A549 (cell line): ENCODE results near the gene C1orf21. TPM values are rescaled to one million over a fixed set of nuclear protein-coding genes. Genes with fewer than 3 reads are reported as not detected.

Source experiments
- ATAC-seq, 2 experiments: fragments of 200-7000 bp in 1 of 2; fragments of >200 bp in 1 of 2; cut with Nextera tagmentation in 1 of 2; cut with Tn5 transposase in 1 of 2; 3 replicates each; pipeline versions ENCODE4 v1.8.0 to v1.9.1; 2018 to 2020; ENCODE audit warnings: mild to moderate bottlenecking in 1 of 2, moderate library complexity in 1 of 2
- CTCF ChIA-PET: fragments of 300-600 bp; sonication (Branson Sonifier 250); formaldehyde crosslinking; extraction: SDS; loops from one replicate; lab custom pipeline; 2021; ENCODE audit warnings: antibody characterized with exemption, inconsistent platforms; lab: Yijun Ruan, JAX
- POLR2A ChIA-PET: fragments of 350-600 bp; formaldehyde crosslinking; extraction: SDS; loops from one replicate; lab custom pipeline; 2021; ENCODE audit warnings: antibody characterized with exemption, inconsistent platforms; lab: Yijun Ruan, JAX
- DNase-seq, 2 experiments: peaks; one replicate each; pipeline versions ENCODE4 v3.0.0 to v3.0.0-alpha.2; 2011 to 2016; ENCODE audit warnings: low read depth in 1 of 2, low spot score in 1 of 2
- FAIRE-seq: peaks from 2 replicates; lab custom pipeline; 2011; peaks lifted over from hg19 to GRCh38; lab: Jason Lieb, UNC
- H3K27ac ChIP-seq, 2 experiments: fragments of >200 bp; sonication (Bioruptor Twin); formaldehyde crosslinking; 3 replicates each; pipeline ENCODE4 v1.5.1; 2016 to 2017
- H3K4me1 ChIP-seq: fragments of >200 bp; sonication (Bioruptor Twin); formaldehyde crosslinking; 3 replicates; pipeline ENCODE4 v1.6.1; 2016
- H3K4me2 ChIP-seq: fragments of >200 bp; sonication (Bioruptor Twin); formaldehyde crosslinking; 3 replicates; pipeline ENCODE4 v1.6.1; 2016
- H3K4me3 ChIP-seq: fragments of >200 bp; sonication (Bioruptor Twin); formaldehyde crosslinking; 3 replicates; pipeline ENCODE4 v1.5.1; 2016
- H3K9me3 ChIP-seq: fragments of >200 bp; sonication (Bioruptor Twin); formaldehyde crosslinking; 3 replicates; pipeline ENCODE4 v1.6.1; 2016
- BHLHE40 ChIP-seq: IDR thresholded peaks from 2 replicates; pipeline ENCODE4 v1.6.1; 2012; ENCODE audit warnings: low read depth, low read length, inconsistent platforms
- CBX2 ChIP-seq: fragments of 200-600 bp; sonication (generic); IDR thresholded peaks from 2 replicates; pipeline ENCODE4 v1.6.1; 2016; ENCODE audit warnings: low read depth, mild to moderate bottlenecking, borderline replicate concordance
- E2F6 ChIP-seq: IDR thresholded peaks from 2 replicates; pipeline ENCODE4 v1.6.1; 2012; ENCODE audit warnings: low read depth, borderline replicate concordance
- EP300 ChIP-seq, 2 experiments: fragments of >200 bp; sonication (Bioruptor Twin); formaldehyde crosslinking; IDR thresholded peaks; 2 replicates in 1 of 2; 3 replicates in 1 of 2; pipeline ENCODE4 v1.6.1; 2016 to 2017
- ESRRA ChIP-seq: fragments of 150-350 bp; IDR thresholded peaks from 2 replicates; pipeline ENCODE4 v1.6.1; 2014; ENCODE audit warnings: mild to moderate bottlenecking, low read length, borderline replicate concordance
- FOXS1 ChIP-seq: fragments of 250-450 bp; sonication (Bioruptor Pico); IDR thresholded peaks from 2 replicates; pipeline ENCODE4 v1.5.0; 2020; ENCODE audit warnings: mild to moderate bottlenecking, moderate library complexity
- GATA3 ChIP-seq: IDR thresholded peaks from 2 replicates; pipeline ENCODE4 v1.6.1; 2012; ENCODE audit warnings: borderline replicate concordance
- HOXA7 ChIP-seq: fragments of 250-450 bp; sonication (Bioruptor Pico); IDR thresholded peaks from 2 replicates; pipeline ENCODE4 v1.5.0; 2020; ENCODE audit warnings: mild to moderate bottlenecking, moderate library complexity
- HOXB13 ChIP-seq: fragments of 250-450 bp; sonication (Bioruptor Pico); IDR thresholded peaks from 2 replicates; pipeline ENCODE4 v1.5.0; 2020; ENCODE audit warnings: low read depth, mild to moderate bottlenecking, moderate library complexity
- JUNB ChIP-seq: fragments of >200 bp; sonication (Bioruptor Twin); formaldehyde crosslinking; IDR thresholded peaks from 2 replicates; pipeline ENCODE4 v1.6.1; 2016
- KDM5A ChIP-seq: fragments of 200-600 bp; sonication (generic); IDR thresholded peaks from 2 replicates; pipeline ENCODE4 v1.6.1; 2016; ENCODE audit warnings: antibody characterized with exemption, mild to moderate bottlenecking
- MAFK ChIP-seq: fragments of 450-650 bp; IDR thresholded peaks from 2 replicates; pipeline ENCODE4 v1.6.1; 2014; ENCODE audit not compliant: partially characterized antibody
- MAZ ChIP-seq: fragments of 150-350 bp; IDR thresholded peaks from 2 replicates; pipeline ENCODE4 v1.6.1; 2014; ENCODE audit warnings: antibody characterized with exemption, low read depth, low read length, borderline replicate concordance
- NPAS2 ChIP-seq: fragments of 250-450 bp; sonication (Bioruptor Pico); IDR thresholded peaks from 2 replicates; pipeline ENCODE4 v1.8.0; 2022; ENCODE audit warnings: mild to moderate bottlenecking, moderate library complexity, borderline replicate concordance
- RAD21 ChIP-seq, 2 experiments: fragments of >200 bp in 1 of 2; sonication (Bioruptor Twin) in 1 of 2; formaldehyde crosslinking in 1 of 2; IDR thresholded peaks in 1 of 2; conservative IDR thresholded peaks in 1 of 2; 2 replicates in 1 of 2; 3 replicates in 1 of 2; pipeline ENCODE4 v1.6.1; 2012 to 2018; ENCODE audit warnings: inconsistent platforms in 1 of 2
- RFX5 ChIP-seq: fragments of 450-650 bp; IDR thresholded peaks from 2 replicates; pipeline ENCODE4 v1.7.1; 2014; ENCODE audit warnings: antibody characterized with exemption, mild to moderate bottlenecking, moderate library complexity
- RNF2 ChIP-seq: fragments of 200-600 bp; sonication (generic); IDR thresholded peaks from 2 replicates; pipeline ENCODE4 v1.6.1; 2016; ENCODE audit warnings: low read depth, mild to moderate bottlenecking, antibody characterized with exemption, moderate library complexity, borderline replicate concordance
- SMC3 ChIP-seq: fragments of >200 bp; sonication (Bioruptor Twin); formaldehyde crosslinking; IDR thresholded peaks from 3 replicates; pipeline ENCODE4 v1.6.1; 2018; ENCODE audit warnings: inconsistent platforms
- ZFP36 ChIP-seq: fragments of 450-650 bp; IDR thresholded peaks from 2 replicates; pipeline ENCODE4 v1.6.1; 2014; ENCODE audit warnings: borderline replicate concordance; ENCODE audit not compliant: partially characterized antibody
- ZNF302 ChIP-seq: fragments of 250-450 bp; sonication (Bioruptor Pico); IDR thresholded peaks from 2 replicates; pipeline ENCODE4 v1.9.0; 2021; ENCODE audit warnings: inconsistent platforms, mild to moderate bottlenecking, moderate library complexity
- WGBS: methylation state at CpG from one replicate; pipeline ENCODE4 v1.1.6; 2017; ENCODE audit errors: missing lambda C conversion rate; 5-methylcytosine and 5-hydroxymethylcytosine counted together
- polyA plus RNA-seq, 4 experiments: library from polyadenylated mRNA; depleted of rRNA in 3 of 4; stranded (reverse); fragments of >200 nt; fragmentation: RNase III in 1 of 4; extraction: RNeasy Plus Mini Kit Qiagen cat#74134 plus additional on column Dnase treatment in 1 of 4; gene quantifications; 2 replicates in 3 of 4; 3 replicates in 1 of 4; pipeline ENCODE4 v1.2.3, GENCODE V29; 2011 to 2017
- TF ChIP-seq, protein P1 (sequence below): fragments of 450-650 bp; IDR thresholded peaks from 2 replicates; pipeline ENCODE4 v1.6.1; 2014; ENCODE audit warnings: antibody characterized with exemption
- TF ChIP-seq, protein P2 (sequence below): fragments of >200 bp; sonication (Bioruptor Twin); formaldehyde crosslinking; IDR thresholded peaks from 2 replicates; pipeline ENCODE4 v1.6.1; 2016

C1orf21 gene
- polyA plus RNA-seq, 2 of the 4 experiments (the other 2 are of a cell fraction), result 11.4 to 11.6 TPM

DNA sequence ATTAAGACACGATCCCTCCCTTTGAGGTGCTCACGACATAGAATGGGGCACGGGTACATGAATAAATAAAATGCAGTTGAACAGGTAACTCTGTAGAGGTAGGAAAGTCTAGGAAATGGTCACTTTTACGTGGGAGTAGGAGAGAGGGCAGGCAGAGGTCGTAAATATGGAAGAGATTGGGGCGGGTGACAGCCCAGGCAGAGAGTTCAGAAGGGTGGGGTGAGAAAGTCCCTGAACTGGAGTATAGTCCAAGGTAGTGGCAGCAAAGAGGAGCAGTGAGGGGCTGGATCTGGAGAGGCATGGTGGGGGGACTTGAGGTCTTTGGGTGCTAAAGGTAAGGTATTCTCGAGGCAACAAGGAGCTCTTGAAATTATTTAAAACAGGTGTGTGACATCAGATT lies 147.9 kb downstream of the C1orf21 start:
- no peak for DNase-seq
- POLR2A ChIA-PET, result no interaction called here
- Histone ChIP-seq H3K9me3 (peaks cover 20% of the 10 kb centered on the region; the same call in 2 of the 3 replicates), H3K27ac (no peak overlapping the region)
- CTCF ChIA-PET, result interaction anchor here (0.7 to 1.4 kb wide), 3 partner anchors 8 to 129 kb away, joined by 3 to 4 read pairs (median 4); no protein-coding TSS in a partner anchor
- no peak for TF ChIP-seq MAFK
- TF ChIP-seq ZNF302 (CRISPR knock-in tag), result no peak
- TF ChIP-seq NPAS2 (CRISPR knock-in tag), result no peak
- TF ChIP-seq HOXB13 (CRISPR knock-in tag), result no peak
- no peak for TF ChIP-seq MAZ
- no peak for TF ChIP-seq GATA3
- TF ChIP-seq, protein P1, sequence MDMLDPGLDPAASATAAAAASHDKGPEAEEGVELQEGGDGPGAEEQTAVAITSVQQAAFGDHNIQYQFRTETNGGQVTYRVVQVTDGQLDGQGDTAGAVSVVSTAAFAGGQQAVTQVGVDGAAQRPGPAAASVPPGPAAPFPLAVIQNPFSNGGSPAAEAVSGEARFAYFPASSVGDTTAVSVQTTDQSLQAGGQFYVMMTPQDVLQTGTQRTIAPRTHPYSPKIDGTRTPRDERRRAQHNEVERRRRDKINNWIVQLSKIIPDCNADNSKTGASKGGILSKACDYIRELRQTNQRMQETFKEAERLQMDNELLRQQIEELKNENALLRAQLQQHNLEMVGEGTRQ, result no peak
- TF ChIP-seq, protein P2, sequence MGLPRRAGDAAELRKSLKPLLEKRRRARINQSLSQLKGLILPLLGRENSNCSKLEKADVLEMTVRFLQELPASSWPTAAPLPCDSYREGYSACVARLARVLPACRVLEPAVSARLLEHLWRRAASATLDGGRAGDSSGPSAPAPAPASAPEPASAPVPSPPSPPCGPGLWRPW, result no peak
- no peak for TF ChIP-seq RFX5
- TF ChIP-seq E2F6, result no peak
- no peak for TF ChIP-seq BHLHE40
- TF ChIP-seq JUNB, result no peak
- no peak for TF ChIP-seq SMC3
- TF ChIP-seq RNF2, result no peak
- no peak for TF ChIP-seq RAD21 (conservative IDR thresholded peaks at IDR 0.05 in 1 of 2, IDR thresholded peaks at IDR 0.05 in 1 of 2)
- TF ChIP-seq ESRRA, result no peak
- TF ChIP-seq HOXA7 (CRISPR knock-in tag), result no peak
- no peak for TF ChIP-seq CBX2
- TF ChIP-seq, all 56 proteins: peak for 0
- Histone ChIP-seq H3K4me3 (no peak overlapping the region), H3K4me2 (no peak overlapping the region), H3K4me1 (no peaks in the 10 kb centered on the region)
- 49% methylated on average over 7 of the region's 7 CpGs for WGBS
- no peak for ATAC-seq
- no peak for FAIRE-seq

DNA sequence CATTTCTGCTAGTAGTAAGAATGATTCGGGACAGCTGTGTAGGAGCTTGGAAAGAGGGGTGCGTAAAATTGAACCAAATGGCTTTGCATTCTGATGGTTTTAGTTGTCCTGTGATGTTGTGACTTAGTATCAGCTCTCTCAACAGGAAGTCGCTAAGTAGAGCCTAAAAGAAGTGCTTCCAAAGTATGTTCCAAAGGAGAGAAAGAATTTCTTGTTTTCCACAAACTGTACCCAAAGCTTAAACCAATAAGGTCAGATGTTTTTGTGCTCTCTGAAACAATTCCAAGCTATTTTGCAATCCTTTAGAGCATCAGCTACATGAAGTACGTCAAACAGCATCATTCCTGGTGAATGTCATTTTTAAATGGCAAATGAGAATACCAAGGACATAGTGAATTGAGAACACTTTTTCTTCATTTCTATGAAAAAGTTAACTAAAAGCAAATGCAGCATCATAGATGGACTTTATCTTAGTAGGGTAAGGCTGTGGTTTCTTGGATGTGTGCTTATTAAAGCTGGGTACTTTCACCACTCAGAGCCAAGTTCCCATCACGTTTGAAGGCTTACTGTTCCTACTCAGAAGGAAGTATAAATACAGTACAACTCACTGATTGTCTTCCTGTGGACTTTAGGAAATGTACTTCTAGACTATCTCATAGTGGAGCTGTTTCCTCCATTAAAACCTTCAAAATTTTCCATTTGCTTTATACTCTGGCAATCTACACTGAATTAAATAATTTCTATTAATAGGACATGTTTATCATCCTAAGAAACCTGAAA lies 148.6 kb downstream of the C1orf21 start:
- CTCF ChIA-PET, result interaction anchor here (0.7 to 1.3 kb wide), 3 partner anchors 9 to 31 kb away, joined by 3 to 4 read pairs (median 3); no protein-coding TSS in a partner anchor
- TF ChIP-seq ZFP36, result no peak
- TF ChIP-seq, all 56 proteins: peak for 0
- Histone ChIP-seq H3K27ac (no peak overlapping the region), H3K9me3 (peaks cover 20% of the 10 kb centered on the region; the same call in 2 of the 3 replicates), H3K4me1 (no peaks in the 10 kb centered on the region), H3K4me2 (no peak overlapping the region), H3K4me3 (no peak overlapping the region)
- FAIRE-seq (no peak), ATAC-seq (no peak), DNase-seq (no peak)
- POLR2A ChIA-PET, result no interaction called here
- WGBS, result 55% methylated on average over 5 of the region's 5 CpGs

DNA sequence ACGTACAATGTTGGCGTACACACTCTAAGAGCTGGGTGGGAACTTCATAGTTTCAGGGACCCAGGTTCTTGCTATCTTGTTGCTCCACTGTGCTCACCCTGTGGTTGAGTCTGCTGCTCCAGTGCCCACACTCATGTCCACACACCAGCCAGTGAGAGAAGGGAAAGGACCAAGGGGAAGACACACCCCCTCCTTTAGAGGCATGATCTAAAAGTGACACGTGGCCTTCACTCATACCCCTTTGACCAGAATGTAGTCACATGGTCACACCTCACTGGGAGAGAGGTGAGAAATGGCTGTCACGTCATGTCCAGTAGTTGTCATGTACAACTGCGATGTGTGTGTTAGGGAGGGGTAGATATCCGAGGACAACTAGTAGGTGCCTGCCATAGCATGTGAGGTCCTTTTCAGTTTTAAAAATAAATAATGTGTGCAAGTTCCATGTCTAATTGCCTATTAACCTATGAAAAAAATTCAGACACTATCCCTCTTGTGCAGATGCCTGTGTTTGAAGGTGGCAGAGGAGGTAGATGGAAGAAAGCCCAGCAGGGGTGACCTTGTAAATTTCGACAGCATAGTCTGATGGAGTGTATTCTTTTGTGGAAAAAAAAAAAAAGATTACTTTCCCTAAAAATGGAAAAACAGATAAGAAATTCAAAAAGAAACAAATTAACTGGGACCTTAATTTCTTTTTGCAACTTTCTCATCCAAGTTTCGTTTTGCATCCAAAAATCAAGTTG lies 149.6 kb downstream of the C1orf21 start:
- no peak for TF ChIP-seq EP300 (IDR thresholded peaks at IDR 0.05)
- no peak for TF ChIP-seq KDM5A
- no peak for TF ChIP-seq FOXS1 (CRISPR knock-in tag)
- TF ChIP-seq SMC3, result no peak
- no peak for TF ChIP-seq JUNB
- H3K9me3 ChIP-seq, result peaks cover 20% of the 10 kb centered on the region; the same call in 2 of the 3 replicates
- no peak overlapping the region for H3K27ac ChIP-seq
- no peak for FAIRE-seq
- no peak overlapping the region for H3K4me3 ChIP-seq
- H3K4me2 ChIP-seq, result no peak overlapping the region
- DNase-seq, result peak in 1 of 2 experiments; percentile 5
- ATAC-seq, result no peak
- no peaks in the 10 kb centered on the region for H3K4me1 ChIP-seq
- WGBS, result 65% methylated on average over 8 of the region's 8 CpGs
- ChIA-PET CTCF (interaction anchor here (1.0 to 1.3 kb wide), 3 partner anchors 9 to 119 kb away, joined by 3 to 4 read pairs (median 3); no protein-coding TSS in a partner anchor), POLR2A (no interaction called here)
